Endothelial cell of umbilical vein (primary cell): Measurements from ENCODE around the gene FAM180B.

Source experiments
- CTCF ChIP-seq, 2 donors: IDR thresholded peaks; 1 replicate in 1 of 2; 2 replicates in 1 of 2; pipeline ENCODE4 v1.5.1; 2011; ENCODE audit warnings: low read length in 2 of 2, mild to moderate bottlenecking in 2 of 2, moderate library complexity in 2 of 2, control low read depth in 1 of 2, inconsistent platforms in 1 of 2, low read depth in 1 of 2; ENCODE audit not compliant: insufficient read depth in 1 of 2; ENCODE audit errors: extremely low read depth in 1 of 2
- MAX ChIP-seq: IDR thresholded peaks from 2 replicates; pipeline ENCODE4 v1.6.1; 2011; ENCODE audit not compliant: insufficient read depth, insufficient read length
- POLR2A ChIP-seq: IDR thresholded peaks from 2 replicates; pipeline ENCODE4 v1.6.1; 2012; ENCODE audit warnings: low read depth, mild to moderate bottlenecking, control low read depth, low read length
- POLR2AphosphoS5 ChIP-seq: IDR thresholded peaks from 2 replicates; pipeline ENCODE4 v1.6.1; 2012; ENCODE audit warnings: low read depth, mild to moderate bottlenecking, control low read depth, low read length, moderate library complexity; ENCODE audit not compliant: insufficient read depth

DNA sequence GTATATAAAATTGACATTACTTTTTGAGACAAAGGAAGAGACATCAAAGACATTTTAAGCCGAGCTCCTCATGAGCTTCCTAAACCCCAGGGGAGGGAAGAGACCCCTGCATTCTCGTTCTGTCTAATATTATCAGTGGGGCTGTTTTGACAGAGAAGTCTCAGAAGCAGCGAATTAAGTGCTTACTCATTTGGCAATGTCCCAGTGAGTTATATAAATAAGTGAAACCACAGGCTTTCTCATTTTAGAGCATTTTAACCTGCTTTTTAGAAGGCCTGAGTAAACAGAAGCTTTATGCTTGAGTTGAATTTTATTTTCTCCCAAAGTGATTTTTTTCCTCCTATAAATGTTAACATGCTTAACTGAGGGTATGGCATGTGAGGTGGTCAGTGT lies 30.9 kb downstream of the FAM180B start:
- no peak for TF ChIP-seq CTCF (IDR thresholded peaks at IDR 0.05; ENCODE audit: extremely low read depth in 1 of 2, insufficient read depth in 1 of 2, low read depth in 1 of 2, low read length in 2 of 2)
- TF ChIP-seq POLR2A = no peak
- TF ChIP-seq MAX = no peak
- no peak for TF ChIP-seq POLR2AphosphoS5
